GM23338 (cell line): Measurements from ENCODE around the gene RGS3.

Experiments
- CREB1 ChIP-seq: fragments of 250-450 bp; sonication (Bioruptor Pico); IDR thresholded peaks from 2 replicates; pipeline ENCODE4 v1.5.0; 2020; ENCODE audit warnings: low read depth, mild to moderate bottlenecking, moderate library complexity
- EZH2 ChIP-seq: fragments of 200-600 bp; sonication (generic); IDR thresholded peaks from one replicate; pipeline ENCODE4 v1.8.0; 2017; ENCODE audit warnings: antibody characterized with exemption, mild to moderate bottlenecking, low read depth; ENCODE audit not compliant: unreplicated experiment
- EZH2phosphoT487 ChIP-seq: fragments of 200-600 bp; sonication (generic); IDR thresholded peaks from one replicate; pipeline ENCODE4 v1.8.1; 2018; ENCODE audit warnings: antibody characterized with exemption; ENCODE audit not compliant: unreplicated experiment
- NANOG ChIP-seq: IDR thresholded peaks from 2 replicates; pipeline ENCODE4 v1.6.1; 2016; ENCODE audit warnings: antibody characterized with exemption, borderline replicate concordance
- POLR2AphosphoS5 ChIP-seq: IDR thresholded peaks from 2 replicates; pipeline ENCODE4 v1.6.1; 2016; ENCODE audit warnings: antibody characterized with exemption, low read depth
- ZNF114 ChIP-seq: fragments of 250-450 bp; sonication (Bioruptor Pico); IDR thresholded peaks from 2 replicates; pipeline ENCODE4 v1.5.0; 2020; ENCODE audit warnings: mild to moderate bottlenecking, moderate library complexity
- TF ChIP-seq, protein P1 (sequence below), 2 experiments: fragments of 200-600 bp in 1 of 2; sonication (generic) in 1 of 2; conservative IDR thresholded peaks; 2 replicates each; pipeline versions ENCODE4 v1.5.1 to v1.6.1; 2016 to 2017; ENCODE audit warnings: antibody characterized with exemption in 2 of 2, low read depth in 2 of 2, mild to moderate bottlenecking in 2 of 2, moderate library complexity in 1 of 2

DNA sequence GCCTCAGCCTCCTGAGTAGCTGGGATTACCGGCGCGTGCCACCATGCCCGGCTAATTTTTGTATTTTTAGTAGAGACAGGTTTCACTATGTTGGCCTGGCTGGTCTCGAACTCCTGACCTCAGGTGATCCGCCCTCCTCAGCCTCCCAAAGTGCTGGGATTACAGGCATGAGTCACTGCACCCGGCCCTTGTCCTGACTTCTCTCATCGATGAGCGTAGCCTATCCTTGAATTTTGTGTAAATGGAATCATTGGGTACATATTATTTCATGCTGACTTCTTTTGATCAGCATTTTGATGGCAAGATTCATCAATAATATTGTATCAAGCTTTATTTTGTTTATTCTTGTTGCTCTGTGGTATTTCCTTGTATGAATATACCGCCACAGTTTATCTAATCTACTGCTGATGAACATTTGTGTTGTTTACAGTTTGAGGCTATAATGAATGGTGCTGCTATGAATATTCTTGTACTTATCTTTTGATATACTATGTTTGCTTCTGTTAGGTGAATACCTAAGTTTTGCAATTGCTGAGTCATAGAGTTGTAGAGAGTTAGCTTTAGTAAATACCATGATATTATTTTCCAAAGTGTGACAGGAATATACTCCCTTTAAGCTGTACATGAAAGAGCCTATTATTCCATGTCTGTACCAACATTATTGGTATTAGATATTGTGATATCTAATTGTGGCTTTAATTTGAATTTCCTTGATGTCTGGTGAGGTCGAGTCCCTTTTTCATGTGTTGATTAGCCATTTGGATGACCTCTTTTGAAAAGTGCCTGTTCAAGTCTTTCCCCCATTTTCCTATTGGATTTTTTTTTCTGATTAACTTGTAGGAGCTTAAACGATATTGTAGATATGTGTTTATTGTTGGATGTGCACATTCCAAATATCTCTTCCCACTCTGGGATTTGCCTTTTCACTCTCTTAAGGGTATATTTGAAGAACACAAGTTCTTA, 107.5 kb downstream of the RGS3 start:
- TF ChIP-seq, protein P1, sequence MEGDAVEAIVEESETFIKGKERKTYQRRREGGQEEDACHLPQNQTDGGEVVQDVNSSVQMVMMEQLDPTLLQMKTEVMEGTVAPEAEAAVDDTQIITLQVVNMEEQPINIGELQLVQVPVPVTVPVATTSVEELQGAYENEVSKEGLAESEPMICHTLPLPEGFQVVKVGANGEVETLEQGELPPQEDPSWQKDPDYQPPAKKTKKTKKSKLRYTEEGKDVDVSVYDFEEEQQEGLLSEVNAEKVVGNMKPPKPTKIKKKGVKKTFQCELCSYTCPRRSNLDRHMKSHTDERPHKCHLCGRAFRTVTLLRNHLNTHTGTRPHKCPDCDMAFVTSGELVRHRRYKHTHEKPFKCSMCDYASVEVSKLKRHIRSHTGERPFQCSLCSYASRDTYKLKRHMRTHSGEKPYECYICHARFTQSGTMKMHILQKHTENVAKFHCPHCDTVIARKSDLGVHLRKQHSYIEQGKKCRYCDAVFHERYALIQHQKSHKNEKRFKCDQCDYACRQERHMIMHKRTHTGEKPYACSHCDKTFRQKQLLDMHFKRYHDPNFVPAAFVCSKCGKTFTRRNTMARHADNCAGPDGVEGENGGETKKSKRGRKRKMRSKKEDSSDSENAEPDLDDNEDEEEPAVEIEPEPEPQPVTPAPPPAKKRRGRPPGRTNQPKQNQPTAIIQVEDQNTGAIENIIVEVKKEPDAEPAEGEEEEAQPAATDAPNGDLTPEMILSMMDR (conservative IDR thresholded peaks at IDR 0.05; ENCODE audit: low read depth in 2 of 2), result no peak
- no peak for TF ChIP-seq EZH2phosphoT487
- TF ChIP-seq EZH2, result no peak
- TF ChIP-seq ZNF114 (CRISPR knock-in tag), result no peak
- no peak for TF ChIP-seq POLR2AphosphoS5
- no peak for TF ChIP-seq NANOG
- no peak for TF ChIP-seq CREB1
